GM19025 (cell line): ENCODE results near the gene HOXB8.

Experiments used
- ATAC-seq: cut with Tn5 transposase; IDR thresholded peaks from one replicate; pipeline ENCODE4 v1.9.1; 2021; ENCODE audit warnings: mild to moderate bottlenecking, low read depth, moderate library complexity; ENCODE audit not compliant: unreplicated experiment

HOXB8 gene

DNA sequence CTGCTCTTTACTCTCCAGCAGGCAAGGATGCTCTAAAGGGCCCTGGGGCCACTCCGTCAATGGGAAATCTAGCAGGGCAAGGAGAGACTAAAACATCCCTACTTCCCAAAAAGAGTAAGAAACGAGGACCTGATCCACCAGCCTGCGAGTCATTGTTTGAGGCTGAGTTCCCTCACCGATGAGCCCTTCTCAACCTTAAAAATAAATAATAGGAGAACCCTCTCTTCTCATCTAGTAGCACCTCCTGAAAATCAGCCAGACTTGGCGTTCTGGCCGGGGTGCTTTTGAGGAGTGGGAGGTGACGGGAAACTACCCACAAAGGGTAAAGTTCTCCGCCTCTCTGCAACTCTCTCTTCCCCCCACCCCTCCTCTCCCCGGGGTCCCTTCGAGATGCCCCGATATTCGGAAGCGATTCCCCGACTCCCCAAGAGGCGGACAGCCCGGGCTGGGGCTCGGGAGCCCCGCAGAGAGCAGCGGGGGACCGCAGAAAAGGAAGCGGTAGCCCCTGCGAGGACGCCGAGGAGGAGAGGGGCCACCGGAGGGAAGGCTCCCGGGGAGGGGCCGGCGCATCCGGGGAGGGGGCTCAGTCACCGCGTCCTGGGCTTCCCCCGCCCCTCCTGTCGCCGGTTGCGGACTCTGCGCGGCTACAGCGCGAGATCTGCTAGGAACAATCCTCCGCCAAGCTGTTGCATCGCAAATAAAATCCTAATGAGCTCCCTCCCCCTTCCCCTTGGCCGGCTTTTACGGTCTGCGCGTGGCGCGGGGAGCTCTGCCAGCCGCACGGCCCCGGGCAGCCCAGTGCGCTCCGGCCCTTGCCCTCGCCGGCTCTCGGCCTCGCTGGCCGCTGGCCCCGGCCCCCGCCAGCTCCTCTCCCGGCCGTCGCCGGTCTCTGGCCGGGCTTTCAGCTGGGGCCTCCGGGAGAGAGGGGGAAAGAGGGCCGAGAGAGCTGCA, 9.7 kb upstream of the HOXB8 start:
- no peak for ATAC-seq

DNA sequence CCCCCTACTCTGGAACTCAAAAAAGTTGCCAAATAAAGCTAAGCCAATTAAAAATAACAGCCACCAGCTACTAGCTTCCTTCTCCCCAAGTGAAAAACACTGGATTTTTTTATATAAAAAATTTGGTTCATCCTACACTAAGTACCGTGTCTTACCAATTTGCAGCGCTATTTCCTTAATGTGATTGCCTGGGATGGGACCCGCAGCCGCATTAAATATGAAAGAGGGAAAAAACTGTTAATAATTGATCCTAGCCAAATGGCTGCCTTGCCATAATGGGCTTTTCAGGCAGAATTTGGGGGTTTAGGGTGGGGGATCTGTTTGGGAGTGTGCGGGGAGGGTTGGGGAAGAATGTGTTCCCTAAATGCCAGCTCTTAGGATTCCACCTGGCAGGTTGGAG, 9.0 kb upstream of the HOXB8 start:
- no peak for ATAC-seq

- ATAC-seq = no peak
Observed at GRCh38 chr17:48623583-48623982, 8.5 kb upstream of the HOXB8 start.

DNA sequence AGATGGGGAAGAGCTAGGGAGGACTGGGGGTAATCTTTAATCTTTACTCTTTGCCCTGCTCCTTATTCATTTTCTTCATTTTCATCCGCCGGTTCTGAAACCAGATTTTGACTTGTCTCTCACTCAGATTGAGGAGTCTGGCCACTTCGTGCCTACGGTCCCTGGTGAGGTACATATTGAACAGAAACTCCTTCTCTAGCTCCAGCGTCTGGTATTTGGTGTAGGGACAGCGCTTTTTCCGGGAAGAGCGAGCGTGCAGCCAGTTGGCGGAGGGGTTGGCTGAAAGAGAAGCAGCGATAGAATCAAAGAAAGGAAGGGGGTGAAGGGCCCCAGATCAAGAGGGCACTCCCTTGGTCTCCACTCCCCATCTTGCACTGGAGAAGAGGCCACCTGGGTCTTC, 7.8 kb upstream of the HOXB8 start:
- ATAC-seq = no peak

DNA sequence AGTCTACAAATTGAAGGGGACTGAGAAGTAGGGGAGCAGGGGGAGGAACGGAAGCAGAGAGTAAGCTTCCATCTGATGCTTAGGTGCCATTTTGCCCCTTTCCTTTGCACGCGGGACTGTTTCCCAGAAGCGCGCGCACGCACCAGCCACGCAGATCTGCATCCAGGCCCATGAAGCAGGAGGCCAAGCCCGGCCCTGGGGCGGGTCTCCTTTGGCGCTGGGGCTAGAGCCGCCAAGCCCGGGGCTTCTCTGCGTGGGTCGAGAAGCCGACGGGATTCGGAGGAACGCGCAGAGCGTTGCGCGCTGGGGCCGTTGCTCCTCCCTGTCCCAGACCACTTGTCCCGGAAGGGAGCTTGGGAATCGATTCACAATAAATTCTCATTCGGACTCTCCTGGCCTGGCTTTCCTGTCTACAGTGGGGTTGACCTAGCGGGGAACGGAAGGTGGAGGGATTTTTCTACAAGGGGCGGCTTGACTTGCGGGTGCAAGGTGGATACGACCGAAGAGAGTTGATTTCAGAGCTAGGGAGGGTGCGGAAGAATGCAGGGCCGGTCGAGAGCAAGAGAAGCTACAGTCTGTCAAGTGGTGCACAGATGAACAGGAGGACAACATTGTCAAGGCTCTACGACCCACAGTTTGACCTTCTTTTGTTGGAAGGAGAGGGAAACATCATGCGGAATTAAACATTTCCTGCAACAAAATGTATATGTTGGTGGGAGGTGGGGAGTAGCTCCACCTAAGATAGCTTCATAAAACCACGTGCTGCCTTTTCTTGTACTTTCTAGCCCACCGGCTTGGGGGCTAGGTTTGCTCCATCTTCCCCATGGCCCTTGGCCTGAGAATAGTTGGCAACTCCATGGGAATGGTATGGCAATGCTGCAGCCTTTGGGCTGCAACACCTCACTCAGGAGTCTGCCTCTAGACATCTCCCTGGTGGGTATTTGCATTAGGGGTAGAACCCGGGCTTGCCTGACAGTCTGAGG, 6.6 kb upstream of the HOXB8 start:
- no peak for ATAC-seq

DNA sequence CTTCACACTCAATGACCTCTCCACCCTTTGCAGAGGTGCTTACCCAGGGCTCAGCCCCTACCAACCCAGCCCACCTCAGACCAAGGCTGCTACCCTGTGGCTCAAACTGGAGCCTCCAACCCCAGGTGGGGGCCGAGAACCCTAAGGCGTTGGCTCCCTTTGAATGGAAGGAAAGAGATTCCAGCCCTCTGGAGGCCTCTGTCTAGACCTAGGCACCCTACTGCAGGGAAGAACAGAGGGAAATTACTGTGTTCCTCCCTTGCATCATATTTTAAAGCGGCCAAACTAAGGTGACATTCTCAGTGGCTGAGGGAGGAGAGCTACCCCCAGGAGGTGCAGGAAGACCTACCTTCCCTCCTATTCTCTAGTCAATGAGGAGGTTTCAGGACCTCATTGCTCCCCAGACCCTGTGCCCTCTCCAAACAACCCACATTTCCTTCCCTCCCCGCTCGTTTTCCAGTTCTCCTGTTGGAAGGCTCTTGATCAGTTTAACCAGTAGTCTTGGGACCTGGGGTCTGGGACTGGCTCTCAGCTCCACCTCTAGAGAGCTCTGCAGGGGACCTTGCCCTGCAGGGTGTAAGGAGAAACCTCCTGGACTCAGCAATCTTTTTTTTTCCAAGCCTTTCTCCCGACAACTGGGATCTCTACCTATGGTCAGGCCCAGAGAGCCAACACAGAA, 5.5 kb upstream of the HOXB8 start:
- ATAC-seq = no peak

- no peak for ATAC-seq
Observed at GRCh38 chr17:48619826-48620449, 4.8 kb upstream of the HOXB8 start.

DNA sequence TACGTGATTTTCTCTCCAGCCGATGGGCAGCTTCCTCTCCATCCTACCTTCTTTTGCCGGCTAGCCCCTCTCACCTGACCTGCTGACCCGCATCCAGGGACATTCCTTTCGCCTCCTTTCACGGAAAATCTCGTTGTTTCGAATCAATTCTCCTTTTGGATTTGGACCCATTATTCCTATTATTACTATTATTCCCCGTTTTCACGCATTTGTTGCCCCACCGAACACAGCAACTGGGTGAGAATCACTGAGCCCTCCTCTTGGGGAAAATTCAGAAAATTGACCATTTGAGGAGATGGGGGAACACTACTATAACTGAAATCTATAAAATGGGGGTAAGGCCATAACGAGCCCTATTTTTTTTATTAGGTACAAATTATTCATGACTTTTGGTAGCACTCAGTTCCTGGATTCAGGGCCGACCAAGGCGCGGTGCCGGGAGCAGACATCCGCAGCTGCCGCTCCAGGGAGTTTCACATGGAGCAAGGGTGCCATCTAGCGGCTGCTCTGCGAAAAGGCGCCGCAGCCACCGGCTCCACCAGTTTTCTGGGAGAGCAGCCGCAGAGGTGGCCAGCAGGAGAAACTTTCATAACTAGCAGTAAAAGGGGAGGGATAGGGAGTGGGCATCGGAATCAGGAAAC, 3.3 kb upstream of the HOXB8 start:
- ATAC-seq = no peak

DNA sequence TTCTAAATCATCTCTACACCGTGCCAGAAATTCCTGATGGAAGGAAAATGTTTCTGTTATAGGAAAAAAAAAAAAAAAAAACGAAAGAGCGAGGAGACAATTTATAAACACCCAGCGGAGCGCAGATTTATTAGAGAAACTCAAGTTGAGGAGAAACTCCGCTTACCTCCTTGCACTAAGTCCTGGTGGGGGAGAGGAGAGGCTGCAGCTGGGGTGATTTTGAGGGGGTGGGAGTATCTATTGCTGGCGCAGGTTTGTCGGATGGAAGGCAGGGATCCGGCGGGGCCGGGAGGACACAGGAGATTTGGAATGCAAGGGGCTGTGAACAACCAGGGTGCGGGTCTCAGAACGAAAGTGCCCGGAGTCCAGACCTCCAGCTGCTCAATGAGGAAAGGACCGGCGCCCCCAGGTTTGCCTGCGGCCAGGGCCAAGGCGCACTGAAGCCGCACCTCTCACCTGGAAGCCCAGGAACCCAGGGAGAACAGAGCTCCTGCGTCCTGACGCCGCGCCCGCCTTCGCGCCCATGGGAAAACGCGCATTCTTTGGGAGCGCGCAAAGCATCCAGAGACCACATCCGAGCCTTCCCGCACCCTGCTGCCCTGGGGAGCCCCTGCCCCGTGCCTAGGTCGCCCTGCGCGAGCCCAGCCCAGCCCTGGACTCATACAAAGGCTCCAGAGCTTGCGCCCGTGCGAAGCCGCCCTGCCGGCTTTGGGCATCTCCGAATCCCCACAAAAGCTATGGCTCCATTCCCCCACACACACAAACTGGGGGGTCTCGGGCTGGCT, 2.6 kb upstream of the HOXB8 start:
- ATAC-seq = no peak

GRCh38 chr17:48616717-48617470, 1.8 kb upstream of the HOXB8 start:
- ATAC-seq = no peak

GRCh38 chr17:48615963-48616716, 1.0 kb upstream of the HOXB8 start:
- no peak for ATAC-seq

DNA sequence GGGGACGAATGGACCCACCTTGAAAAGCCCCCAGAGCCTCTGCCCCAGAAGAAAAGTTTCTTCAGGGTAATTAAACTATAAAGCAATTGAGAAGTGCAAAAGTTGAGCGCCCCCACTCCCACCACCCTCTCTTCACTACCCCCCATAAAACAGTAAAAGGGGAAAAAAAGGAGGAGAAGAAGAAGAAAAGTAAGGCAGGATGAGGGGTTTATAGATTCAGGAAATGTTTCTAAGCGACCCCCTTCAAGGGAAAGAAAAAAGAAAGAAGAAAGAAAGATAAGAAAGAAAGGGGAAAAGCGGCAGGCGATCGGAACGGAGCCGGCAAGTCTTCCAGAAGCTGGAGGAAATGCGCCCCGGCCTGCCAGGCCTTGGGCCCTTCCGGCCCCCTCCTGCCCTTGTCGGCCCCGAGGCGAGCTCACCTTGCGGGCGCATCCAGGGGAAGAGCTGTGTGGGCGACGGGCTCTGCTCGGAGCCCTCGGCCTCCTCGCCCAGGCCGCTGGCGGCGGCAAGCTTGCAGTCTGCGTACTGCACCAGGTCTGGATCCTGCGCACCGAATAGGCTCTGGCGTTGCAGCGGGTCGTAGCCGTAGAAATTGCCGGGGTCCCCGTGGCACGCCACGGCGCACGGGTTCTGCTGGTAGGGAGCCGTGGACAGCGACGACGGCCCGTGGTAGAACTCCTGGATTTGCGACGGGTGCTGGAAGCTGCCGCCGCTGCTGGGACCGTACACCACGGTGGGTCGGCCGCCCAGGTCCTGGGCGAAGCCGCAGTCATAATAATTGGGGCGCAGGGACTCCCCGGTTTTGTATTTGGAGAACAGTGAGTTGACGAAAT, 1.0 kb downstream of the HOXB8 start:
- no peak for ATAC-seq

GRCh38 chr17:48612854-48613691, 2.0 kb downstream of the HOXB8 start:
- no peak for ATAC-seq

DNA sequence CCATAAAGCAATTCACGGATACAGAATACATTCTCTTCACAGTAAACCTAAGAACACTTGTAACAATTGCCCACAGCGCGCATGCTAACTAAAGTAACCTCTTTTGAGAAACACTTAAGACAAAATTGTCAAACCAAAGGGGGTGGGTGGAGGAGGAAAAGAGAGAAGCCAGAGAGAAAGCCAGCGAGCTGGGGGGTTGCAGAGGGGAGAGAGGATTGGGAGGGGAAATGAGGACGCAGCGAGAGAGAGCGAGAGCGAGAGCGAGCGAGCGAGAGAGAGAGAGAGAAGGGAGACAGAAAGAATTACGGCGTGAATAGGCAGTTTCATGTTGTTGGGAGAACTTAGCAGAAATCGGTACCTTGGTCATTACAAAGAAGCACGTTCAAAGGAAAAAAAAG, 2.6 kb downstream of the HOXB8 start:
- no peak for ATAC-seq

- no peak for ATAC-seq
Observed at GRCh38 chr17:48611681-48612455, 3.2 kb downstream of the HOXB8 start.
